GM21619 (cell line): ENCODE measurements around the gene MNT.

Experiments used
- ATAC-seq: cut with Tn5 transposase; IDR thresholded peaks from one replicate; pipeline ENCODE4 v1.9.1; 2021; ENCODE audit not compliant: unreplicated experiment

MNT gene

GRCh38 chr17:2383628-2384167 is 17.2 kb downstream of the MNT start:
- ATAC-seq, result no peak

- no peak for ATAC-seq
Observed at GRCh38 chr17:2380950-2381649, 19.8 kb downstream of the MNT start.

- ATAC-seq, result no peak
Observed at GRCh38 chr17:2380226-2380922, 20.5 kb downstream of the MNT start.

GRCh38 chr17:2379489-2380225 is 21.2 kb downstream of the MNT start:
- no peak for ATAC-seq

DNA sequence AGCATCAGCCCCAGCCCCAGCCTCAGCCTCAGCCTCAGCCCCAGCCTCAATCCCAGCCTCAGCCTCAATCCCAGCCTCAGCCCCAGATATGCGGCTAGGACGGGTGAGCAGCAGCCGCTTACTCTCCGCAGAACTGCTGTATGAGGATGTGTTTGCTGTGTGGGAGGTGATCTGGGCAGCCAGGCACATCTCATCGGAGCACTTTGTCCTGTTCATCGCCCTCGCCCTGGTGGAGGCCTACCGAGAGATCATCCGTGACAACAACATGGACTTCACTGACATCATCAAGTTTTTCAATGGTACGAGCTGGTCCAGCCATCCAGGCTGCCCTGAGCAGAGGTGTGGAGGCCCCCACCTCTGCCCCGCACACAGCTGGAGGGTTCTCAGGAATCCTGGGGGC is 22.0 kb downstream of the MNT start:
- no peak for ATAC-seq

GRCh38 chr17:2377659-2378058 is 23.2 kb downstream of the MNT start:
- ATAC-seq, result no peak

DNA sequence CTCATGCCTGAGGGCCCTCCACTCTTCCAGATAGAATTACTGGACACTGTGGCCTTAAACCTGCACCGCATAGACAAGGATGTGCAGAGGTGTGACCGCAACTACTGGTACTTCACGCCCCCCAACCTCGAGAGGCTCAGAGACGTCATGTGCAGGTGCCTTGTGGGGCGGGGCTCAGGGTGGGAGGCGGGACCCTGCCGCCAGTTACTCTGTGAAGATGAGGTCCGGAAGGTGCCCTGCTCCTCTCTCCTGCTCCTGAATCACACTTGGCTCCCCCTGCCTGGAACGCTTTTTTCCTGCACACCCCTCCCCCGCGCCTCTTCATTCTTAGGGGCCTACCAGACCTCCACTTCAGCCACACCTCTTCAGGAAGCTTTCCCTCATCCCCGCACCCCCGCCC is 24.8 kb downstream of the MNT start:
- ATAC-seq, result no peak

GRCh38 chr17:2375406-2375805 is 25.5 kb downstream of the MNT start:
- ATAC-seq, result no peak

GRCh38 chr17:2374549-2375285 is 26.1 kb downstream of the MNT start:
- no peak for ATAC-seq

DNA sequence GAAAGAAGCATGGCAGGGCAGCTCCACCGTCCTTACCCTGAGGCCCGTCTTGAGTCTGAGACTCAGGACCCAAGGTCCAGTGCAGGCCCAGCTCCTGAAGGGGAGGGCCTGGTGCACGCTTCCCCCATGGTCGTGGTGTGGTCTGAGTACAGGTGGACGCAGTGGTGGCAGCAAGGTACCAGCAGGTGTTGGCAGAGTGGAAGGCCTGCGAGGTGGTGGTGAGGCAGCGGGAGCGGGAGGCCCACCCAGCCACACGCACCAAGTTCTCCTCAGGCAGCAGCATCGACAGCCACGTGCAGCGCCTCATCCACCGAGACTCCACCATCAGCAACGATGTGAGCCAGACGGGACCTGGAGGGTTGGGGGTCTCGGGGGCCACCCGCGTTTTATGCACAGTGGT is 27.7 kb downstream of the MNT start:
- ATAC-seq, result no peak

- ATAC-seq, result no peak
Observed at GRCh38 chr17:2372681-2373080, 28.2 kb downstream of the MNT start.

GRCh38 chr17:2372180-2372579 is 28.7 kb downstream of the MNT start:
- no peak for ATAC-seq

GRCh38 chr17:2371183-2372130 is 29.4 kb downstream of the MNT start:
- ATAC-seq, result no peak

DNA sequence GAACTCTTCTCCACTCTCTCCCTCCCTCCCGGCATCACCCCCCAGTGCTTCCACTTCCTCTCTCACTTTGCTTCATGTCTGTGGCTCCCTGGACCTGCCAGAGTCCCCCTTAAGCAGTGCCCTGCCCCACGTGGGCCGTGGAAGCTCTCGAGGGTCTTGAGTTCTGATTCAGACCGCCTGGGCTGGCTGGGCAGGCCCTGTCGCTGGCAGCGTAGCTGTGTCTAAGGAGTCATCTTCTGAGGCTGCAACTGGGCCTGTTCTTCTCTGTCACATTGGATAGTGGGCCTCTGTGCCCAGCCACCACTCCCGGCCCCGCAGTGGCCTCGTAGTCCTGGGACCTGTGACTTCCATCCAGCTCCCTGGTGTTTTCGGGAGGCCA is 30.7 kb downstream of the MNT start:
- ATAC-seq, result no peak

DNA sequence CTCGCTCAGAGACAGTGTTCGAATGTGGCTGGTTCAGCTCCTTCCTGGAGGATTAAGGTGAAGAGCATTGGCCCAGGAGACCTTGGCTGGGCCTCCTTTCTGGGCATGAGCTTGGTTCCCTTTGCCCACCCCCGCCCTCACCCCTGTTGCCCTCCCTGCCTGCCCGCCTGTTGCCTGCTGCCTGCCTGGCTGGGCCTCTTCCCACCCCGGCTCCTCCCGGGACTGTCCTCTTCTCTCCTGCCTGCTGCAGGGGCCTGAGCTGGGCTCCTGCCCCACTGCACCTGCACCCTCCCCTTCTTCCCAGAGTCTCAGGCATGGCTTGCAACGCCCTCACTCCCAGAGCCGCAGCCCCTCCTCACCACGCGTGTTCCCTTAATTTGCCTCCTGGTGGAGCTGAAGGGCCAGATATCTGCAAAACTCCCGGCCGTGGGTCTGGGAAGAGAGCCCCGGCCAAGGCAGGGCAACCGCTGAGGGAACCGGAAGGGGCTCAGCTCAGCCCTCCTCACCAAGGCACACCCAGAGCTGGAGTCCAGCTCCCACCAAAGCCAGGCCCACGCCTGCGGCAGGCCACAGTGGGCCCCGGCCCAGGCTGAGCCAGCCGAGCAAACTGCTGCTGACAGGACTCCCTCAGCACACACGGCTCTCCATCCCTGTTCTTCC is 31.2 kb downstream of the MNT start:
- ATAC-seq, result no peak

- ATAC-seq, result no peak
Observed at GRCh38 chr17:2369039-2369438, 31.8 kb downstream of the MNT start.

DNA sequence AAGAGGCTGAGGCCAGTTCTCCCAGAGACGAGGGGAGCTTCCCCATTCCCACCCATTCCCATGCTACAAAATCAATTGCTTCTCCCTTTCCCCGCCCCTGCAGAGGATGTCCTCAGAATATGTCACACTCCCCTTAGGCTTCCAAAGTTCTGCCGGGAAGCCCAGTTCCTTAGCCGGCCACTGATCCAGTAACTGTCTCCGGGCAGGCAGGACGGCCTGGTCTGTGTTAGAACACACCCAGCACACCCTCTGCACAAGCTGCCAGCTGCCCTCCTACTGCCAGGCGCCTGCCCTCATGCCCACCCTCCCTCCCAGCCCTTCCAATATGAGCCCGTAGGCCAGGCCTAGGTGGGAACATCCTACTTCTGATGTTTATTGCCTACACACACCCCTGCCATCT is 32.5 kb downstream of the MNT start:
- no peak for ATAC-seq

GRCh38 chr17:2366747-2367494 is 33.9 kb downstream of the MNT start:
- ATAC-seq, result no peak

DNA sequence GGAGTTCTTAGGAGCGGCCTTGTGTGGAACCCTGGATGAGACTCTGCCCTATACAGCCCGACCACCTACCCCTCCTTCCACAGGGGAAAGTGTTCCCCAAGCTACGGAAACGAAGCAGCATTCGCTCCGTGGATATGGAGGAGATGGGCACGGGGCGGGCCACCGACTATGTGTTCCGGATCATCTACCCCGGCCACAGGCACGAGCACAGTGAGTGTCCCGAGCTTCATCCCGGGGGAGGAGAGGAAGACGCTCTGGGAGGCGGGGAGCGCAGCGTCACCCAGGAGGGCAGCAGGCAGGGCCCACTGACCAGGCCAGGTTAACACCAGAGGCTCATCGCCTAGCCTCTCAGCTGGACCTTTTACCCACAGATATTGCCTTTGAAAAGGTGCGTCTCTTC is 35.7 kb downstream of the MNT start:
- ATAC-seq, result no peak
